ENCODE measurements around the gene CEP70.
"Not testable (repeated sequence)": the region's sequence is repeated elsewhere in the genome, so short reads cannot be mapped to it uniquely, and the experiment has no call there.

Gene CEP70

GRCh38 chr3:138458774-138459499 lies 135.1 kb downstream of the CEP70 start:
- Histone ChIP-seq H3K27ac (no peak overlapping the region), H3K36me3 (ENCODE audit: insufficient read depth, low read length) (no peaks in the 10 kb centered on the region)

DNA sequence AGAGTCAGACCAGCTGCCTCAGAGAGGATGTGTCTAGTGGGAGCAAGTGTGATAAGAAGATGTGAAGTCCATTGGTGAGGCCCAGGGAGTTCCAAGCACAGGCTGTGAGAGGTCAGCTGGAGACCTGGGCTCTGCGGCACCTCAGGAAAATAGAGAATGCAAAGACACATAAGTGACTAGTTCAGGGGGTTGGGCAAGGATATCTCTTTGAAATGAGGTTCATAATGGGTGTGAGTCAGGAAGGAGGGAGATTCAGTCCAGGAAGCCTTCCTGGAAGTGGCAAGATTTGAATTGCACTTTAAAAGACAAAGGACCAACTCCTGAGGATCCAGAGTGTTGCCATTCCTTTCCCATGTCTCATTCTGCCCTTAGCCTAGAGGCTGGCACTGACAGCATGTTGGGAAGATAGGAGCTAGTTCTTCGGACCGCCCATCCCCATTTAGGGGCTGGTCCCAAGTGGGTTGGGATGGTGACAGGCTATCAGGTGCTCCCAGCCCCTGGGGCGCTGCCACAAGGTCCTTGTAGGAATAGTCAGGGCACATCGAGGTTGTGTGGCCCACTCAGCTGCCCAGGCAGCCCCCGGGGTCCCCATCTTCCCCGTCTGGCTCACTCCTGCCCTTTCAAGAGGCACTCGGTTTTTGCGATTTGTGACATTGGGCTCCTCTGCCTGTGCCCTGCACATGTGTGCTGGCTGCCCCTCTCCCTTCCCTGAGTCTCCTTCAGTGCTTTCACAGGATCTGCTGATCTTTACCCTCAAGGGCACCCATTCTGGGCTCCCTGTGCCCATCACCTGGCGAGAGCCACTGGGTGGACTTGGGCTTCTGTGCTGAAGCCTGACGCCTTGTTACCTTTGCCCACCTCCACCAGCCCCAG lies 136.0 kb downstream of the CEP70 start:
- no peak overlapping the region for H3K9ac ChIP-seq (ENCODE audit: insufficient read length)
- no peak for DNase-seq (ENCODE audit: low read depth, low spot score)
- H3K27ac ChIP-seq: no peak overlapping the region
- H3K9me3 ChIP-seq (ENCODE audit: low read depth, low read length): no peaks in the 10 kb centered on the region
- no peak for TF ChIP-seq POLR2AphosphoS5 (IDR thresholded peaks at IDR 0.05; ENCODE audit: borderline replicate concordance, low read depth, low read length)
- no peaks in the 10 kb centered on the region for H3K36me3 ChIP-seq (ENCODE audit: insufficient read depth, low read length)
- H3K4me3 ChIP-seq: no peak overlapping the region

More at GRCh38 chr3:138458774-138459499, 135.1 kb downstream of the CEP70 start:
- Histone ChIP-seq H3K9me3 (ENCODE audit: low read depth, low read length) (no peaks in the 10 kb centered on the region), H3K4me3 (no peak overlapping the region), H3K9ac (ENCODE audit: insufficient read length) (no peak overlapping the region)
- TF ChIP-seq POLR2AphosphoS5 (IDR thresholded peaks at IDR 0.05; ENCODE audit: borderline replicate concordance, low read depth, low read length) (no peak), EZH2 (IDR thresholded peaks at IDR 0.05) (no peak), FOXP2 (optimal IDR thresholded peaks at IDR 0.05; ENCODE audit: control extremely low read depth, extremely low read length, insufficient read depth) (no peak)
- DNase-seq (ENCODE audit: low read depth, low spot score): no peak

DNA sequence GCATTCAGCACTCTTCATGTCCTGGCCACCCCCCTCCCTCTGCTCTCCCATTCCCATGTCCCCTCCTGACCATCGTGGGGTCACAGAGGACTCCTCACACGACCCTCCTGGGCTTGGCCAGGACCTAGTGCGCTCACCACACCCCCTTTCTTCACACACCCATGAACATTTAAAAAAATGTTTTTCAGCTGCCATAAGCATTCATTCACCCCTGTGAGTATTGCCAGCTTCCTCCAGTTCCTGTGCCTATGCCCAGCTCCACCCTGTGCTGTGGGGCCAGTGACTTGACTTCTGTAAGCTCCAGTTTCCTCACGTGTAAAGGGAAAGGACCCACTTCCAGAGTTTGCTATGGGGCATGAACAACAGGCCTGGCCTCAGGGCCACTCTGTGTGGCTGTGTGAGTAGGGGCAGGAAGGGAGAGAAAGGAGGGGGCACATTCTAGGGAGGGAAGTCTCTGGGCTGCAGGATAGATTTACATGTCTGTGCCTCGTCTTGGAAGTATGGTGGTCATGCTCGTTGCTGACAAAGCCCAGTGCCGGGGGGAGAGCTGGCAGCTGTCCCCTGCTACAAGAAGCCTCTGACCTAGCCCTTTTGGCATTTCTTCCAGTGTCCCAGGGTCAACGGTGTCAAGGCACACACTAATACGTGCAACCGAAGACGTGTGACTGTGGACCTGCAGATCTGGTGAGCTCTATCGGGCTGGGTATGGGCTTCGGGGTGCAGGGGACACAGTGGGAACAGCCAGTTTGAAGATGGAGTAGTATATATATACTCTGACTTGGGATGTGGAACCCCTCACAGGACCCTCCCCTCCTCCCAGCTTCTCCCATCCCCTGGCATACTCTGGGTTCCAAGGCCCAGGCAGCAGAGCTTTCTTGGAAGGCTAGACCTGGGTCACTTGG lies 136.8 kb downstream of the CEP70 start:
- no peaks in the 10 kb centered on the region for H3K36me3 ChIP-seq (ENCODE audit: insufficient read depth, low read length)
- no peaks in the 10 kb centered on the region for H3K9me3 ChIP-seq (ENCODE audit: low read depth, low read length)
- H3K4me3 ChIP-seq: no peak overlapping the region
- TF ChIP-seq EZH2 (IDR thresholded peaks at IDR 0.05) (no peak), FOXP2 (optimal IDR thresholded peaks at IDR 0.05; ENCODE audit: control extremely low read depth, extremely low read length, insufficient read depth) (no peak), POLR2AphosphoS5 (IDR thresholded peaks at IDR 0.05; ENCODE audit: borderline replicate concordance, low read depth, low read length) (no peak)
- H3K9ac ChIP-seq (ENCODE audit: insufficient read length): no peak overlapping the region
- DNase-seq (ENCODE audit: low read depth, low spot score): no peak
- H3K27ac ChIP-seq: no peak overlapping the region

- Histone ChIP-seq H3K9me3 (ENCODE audit: low read depth, low read length) (no peaks in the 10 kb centered on the region), H3K27ac (no peak overlapping the region), H3K4me3 (no peak overlapping the region), H3K36me3 (ENCODE audit: insufficient read depth, low read length) (no peaks in the 10 kb centered on the region), H3K9ac (ENCODE audit: insufficient read length) (no peak overlapping the region)
- TF ChIP-seq POLR2AphosphoS5 (IDR thresholded peaks at IDR 0.05; ENCODE audit: borderline replicate concordance, low read depth, low read length): no peak
- no peak for TF ChIP-seq EZH2 (IDR thresholded peaks at IDR 0.05)
- no peak for TF ChIP-seq FOXP2 (optimal IDR thresholded peaks at IDR 0.05; ENCODE audit: control extremely low read depth, extremely low read length, insufficient read depth)
- DNase-seq (ENCODE audit: low read depth, low spot score): no peak
These were observed 138.0 kb downstream of the CEP70 start for GRCh38 chr3:138455801-138456716.

- not testable (repeated sequence) for DNase-seq (ENCODE audit: low read depth, low spot score); H3K36me3 ChIP-seq (ENCODE audit: insufficient read depth, low read length); H3K27ac ChIP-seq; H3K4me3 ChIP-seq; H3K9ac ChIP-seq (ENCODE audit: insufficient read length); H3K9me3 ChIP-seq (ENCODE audit: low read depth, low read length)
These were observed 140.1 kb downstream of the CEP70 start for GRCh38 chr3:138453940-138454339.

DNA sequence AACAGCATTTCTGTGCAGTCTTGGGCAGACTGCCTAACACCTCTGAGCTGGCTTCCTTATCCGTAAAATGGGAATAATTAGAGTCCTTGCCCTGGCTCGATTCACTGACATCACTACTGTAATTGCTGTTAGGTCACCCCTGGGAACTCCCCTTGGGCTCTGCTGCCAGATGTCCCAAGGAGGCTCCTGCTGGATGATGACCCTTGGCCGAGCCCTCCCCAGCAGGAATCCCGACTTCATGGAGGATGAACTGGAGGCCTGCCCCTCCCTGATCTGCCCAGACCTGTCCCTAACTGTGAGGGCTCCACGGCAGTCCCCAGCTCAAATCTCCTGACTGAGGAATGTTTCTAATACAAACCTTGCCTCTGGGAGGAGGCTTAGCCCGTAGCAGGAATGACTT lies 141.6 kb downstream of the CEP70 start:
- no peaks in the 10 kb centered on the region for H3K36me3 ChIP-seq (ENCODE audit: insufficient read depth, low read length)
- H3K4me3 ChIP-seq: no peak overlapping the region
- H3K27ac ChIP-seq: no peak overlapping the region
- TF ChIP-seq FOXP2 (optimal IDR thresholded peaks at IDR 0.05; ENCODE audit: control extremely low read depth, extremely low read length, insufficient read depth) (no peak), POLR2AphosphoS5 (IDR thresholded peaks at IDR 0.05; ENCODE audit: borderline replicate concordance, low read depth, low read length) (no peak), EZH2 (IDR thresholded peaks at IDR 0.05) (no peak)
- DNase-seq (ENCODE audit: low read depth, low spot score): no peak
- no peak overlapping the region for H3K9ac ChIP-seq (ENCODE audit: insufficient read length)
- no peaks in the 10 kb centered on the region for H3K9me3 ChIP-seq (ENCODE audit: low read depth, low read length)

DNA sequence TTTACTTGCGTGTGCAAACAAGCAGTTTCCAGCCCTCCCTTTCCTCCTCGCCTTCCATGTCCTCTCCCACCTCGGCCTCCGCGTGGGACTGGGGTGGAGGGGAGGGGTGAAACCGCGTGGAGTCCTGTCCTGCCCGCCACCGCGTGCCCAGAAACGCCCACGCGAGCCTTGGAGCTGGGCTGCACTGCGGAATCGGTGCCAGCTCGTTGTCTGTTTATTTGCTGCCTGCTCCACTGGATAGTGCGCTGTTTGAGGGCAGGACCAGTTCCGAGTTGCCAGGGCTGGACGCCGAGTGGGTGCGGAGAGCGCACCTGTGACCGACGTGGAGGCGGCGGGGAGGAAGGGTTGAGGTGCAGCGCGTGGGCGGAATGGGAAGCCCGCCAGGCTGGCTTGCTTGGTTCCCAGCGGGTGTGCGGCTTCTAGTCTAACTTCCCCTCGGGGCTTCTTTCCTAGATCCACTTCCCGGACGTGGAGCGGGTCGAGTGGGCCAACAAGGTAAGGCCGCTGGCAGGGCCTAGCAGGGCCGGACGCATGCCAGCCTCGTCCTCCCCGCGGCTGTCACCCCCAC lies 142.4 kb downstream of the CEP70 start:
- DNase-seq (ENCODE audit: low read depth, low spot score): no peak
- Histone ChIP-seq H3K9ac (ENCODE audit: insufficient read length) (no peak overlapping the region), H3K27ac (no peak overlapping the region), H3K36me3 (ENCODE audit: insufficient read depth, low read length) (no peaks in the 10 kb centered on the region), H3K9me3 (ENCODE audit: low read depth, low read length) (no peaks in the 10 kb centered on the region), H3K4me3 (no peak overlapping the region)
- TF ChIP-seq POLR2AphosphoS5 (IDR thresholded peaks at IDR 0.05; ENCODE audit: borderline replicate concordance, low read depth, low read length) (no peak), EZH2 (IDR thresholded peaks at IDR 0.05) (peak; percentile 51)
